ENCODE results near the gene TRABD2A. TPM values are rescaled to one million over a fixed set of nuclear protein-coding genes. Genes with fewer than 3 reads are reported as not detected.

Gene TRABD2A
- total RNA-seq, 1 experiment from 2014 or later, result 1.7 TPM

DNA sequence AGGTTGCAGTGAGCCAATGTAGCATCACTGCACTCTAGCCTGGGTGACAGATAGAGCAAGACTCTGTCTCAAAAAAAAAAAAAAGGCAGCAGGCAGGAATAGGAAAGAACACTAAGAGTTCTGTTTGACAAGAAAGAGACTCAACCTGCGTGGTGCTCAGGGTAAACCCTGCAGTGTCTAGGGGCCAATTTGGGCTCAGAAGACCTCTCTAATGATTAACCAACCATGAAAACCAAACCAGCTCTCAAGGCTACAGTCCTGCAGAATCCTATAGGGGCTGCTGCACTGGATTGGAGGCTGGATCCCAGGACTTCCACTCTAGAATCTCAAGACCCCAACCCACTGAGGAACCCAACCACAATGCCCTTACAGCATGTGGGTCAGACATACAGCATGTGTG lies 2.4 kb downstream of the TRABD2A start:
- no peak overlapping the region for H3K18ac ChIP-seq (ENCODE audit: insufficient read length, low read depth, low read length)
- H2BK15ac ChIP-seq (ENCODE audit: low read depth, low read length), result no peak overlapping the region
- H3K23ac ChIP-seq (ENCODE audit: insufficient read length, low read depth, low read length), result no peak overlapping the region
- no peak overlapping the region for H3K14ac ChIP-seq (ENCODE audit: insufficient read depth, low read length)
- H2BK5ac ChIP-seq (ENCODE audit: insufficient read length, low read length), result no peak overlapping the region
- H3K9me3 ChIP-seq (ENCODE audit: control insufficient read depth, low read depth, low read length), result no peaks in the 10 kb centered on the region
- no peak overlapping the region for H4K5ac ChIP-seq (ENCODE audit: insufficient read length, low read depth, low read length)
- no peak overlapping the region for H3T11ph ChIP-seq (ENCODE audit: low read length)
- no CpG with 5 or more reads among the region's 1 CpG for WGBS (ENCODE audit: extremely low coverage, insufficient read length, low lambda C conversion rate)
- peak; percentile 15 for DNase-seq
- peaks cover 20% of the 10 kb centered on the region for H3K23me2 ChIP-seq (ENCODE audit: insufficient read length, low read depth, low read length, poor library complexity, severe bottlenecking)
- H3K56ac ChIP-seq (ENCODE audit: insufficient read length, low read depth, low read length), result no peak overlapping the region
- H3K4me1 Mint-ChIP-seq, result peaks cover 14 to 25% of the 10 kb centered on the region in 2 experiments
- H4K8ac ChIP-seq (replicated peaks; ENCODE audit: insufficient read length, low read depth, low read length), result no peak overlapping the region
- peaks cover 92% of the 10 kb centered on the region for H3K27me3 Mint-ChIP-seq (ENCODE audit: low read depth)
- H3K79me1 ChIP-seq (ENCODE audit: insufficient read depth, low read depth, low read length, poor library complexity, severe bottlenecking), result no peaks in the 10 kb centered on the region
- no peak overlapping the region for H2AFZ ChIP-seq (ENCODE audit: low read length)
- H2BK120ac ChIP-seq (ENCODE audit: low read depth, low read length, poor library complexity, severe bottlenecking), result no peak overlapping the region
- TF ChIP-seq, protein P1, sequence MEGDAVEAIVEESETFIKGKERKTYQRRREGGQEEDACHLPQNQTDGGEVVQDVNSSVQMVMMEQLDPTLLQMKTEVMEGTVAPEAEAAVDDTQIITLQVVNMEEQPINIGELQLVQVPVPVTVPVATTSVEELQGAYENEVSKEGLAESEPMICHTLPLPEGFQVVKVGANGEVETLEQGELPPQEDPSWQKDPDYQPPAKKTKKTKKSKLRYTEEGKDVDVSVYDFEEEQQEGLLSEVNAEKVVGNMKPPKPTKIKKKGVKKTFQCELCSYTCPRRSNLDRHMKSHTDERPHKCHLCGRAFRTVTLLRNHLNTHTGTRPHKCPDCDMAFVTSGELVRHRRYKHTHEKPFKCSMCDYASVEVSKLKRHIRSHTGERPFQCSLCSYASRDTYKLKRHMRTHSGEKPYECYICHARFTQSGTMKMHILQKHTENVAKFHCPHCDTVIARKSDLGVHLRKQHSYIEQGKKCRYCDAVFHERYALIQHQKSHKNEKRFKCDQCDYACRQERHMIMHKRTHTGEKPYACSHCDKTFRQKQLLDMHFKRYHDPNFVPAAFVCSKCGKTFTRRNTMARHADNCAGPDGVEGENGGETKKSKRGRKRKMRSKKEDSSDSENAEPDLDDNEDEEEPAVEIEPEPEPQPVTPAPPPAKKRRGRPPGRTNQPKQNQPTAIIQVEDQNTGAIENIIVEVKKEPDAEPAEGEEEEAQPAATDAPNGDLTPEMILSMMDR (conservative IDR thresholded peaks at IDR 0.05), result no peak
- H3K27ac Mint-ChIP-seq, result no peak overlapping the region
- H3K9ac ChIP-seq (ENCODE audit: extremely low read depth, insufficient read length, low read length), result no peak overlapping the region
- H4K91ac ChIP-seq (ENCODE audit: insufficient read length, low read depth, low read length), result no peak overlapping the region
- no peak overlapping the region for H3K4me3 Mint-ChIP-seq
- no peaks in the 10 kb centered on the region for H4K20me1 ChIP-seq (ENCODE audit: control insufficient read depth, insufficient read depth, insufficient read length)
- no peak overlapping the region for H2BK12ac ChIP-seq (ENCODE audit: insufficient read length, low read depth, low read length)
- H3K4me1 ChIP-seq (ENCODE audit: insufficient read depth, low read length), result no peaks in the 10 kb centered on the region
- H2AK5ac ChIP-seq (ENCODE audit: insufficient read length, low read length), result no peak overlapping the region
- H3K27me3 ChIP-seq (ENCODE audit: insufficient read depth, low read length), result peaks cover 33% of the 10 kb centered on the region
- no peak overlapping the region for H3K27ac ChIP-seq (ENCODE audit: insufficient read length, low read depth, low read length)
- H3K79me2 ChIP-seq (ENCODE audit: insufficient read depth, low read length), result no peaks in the 10 kb centered on the region
- no peaks in the 10 kb centered on the region for H3K36me3 Mint-ChIP-seq (ENCODE audit: insufficient read depth in 1 of 3, low read depth in 3 of 3)
- H3K9me3 Mint-ChIP-seq, result no peaks in the 10 kb centered on the region; a peak in 1 of 5 replicates
- H2BK20ac ChIP-seq (ENCODE audit: low read depth, low read length, poor library complexity, severe bottlenecking), result no peak overlapping the region
- no peak overlapping the region for H3K4ac ChIP-seq (ENCODE audit: low read depth, low read length)
- no peak overlapping the region for H3K4me2 ChIP-seq (ENCODE audit: insufficient read depth, insufficient read length, low read length)
